Caco-2 (cell line): Measurements from ENCODE around the gene SV2C. TPM values are rescaled to one million over a fixed set of nuclear protein-coding genes. Genes with fewer than 3 reads are reported as not detected.

Experiments
- BruUV-seq: library from RNA; stranded (reverse); fragments of 400-500 nt; replicated peaks from 2 replicates; lab custom pipeline; 2021; lab: Mats Ljungman, UMichigan
- CTCF ChIA-PET: fragments of 300-600 bp; sonication (Branson Sonifier 250); formaldehyde crosslinking; loops from one replicate; lab custom pipeline; 2022; ENCODE audit warnings: antibody characterized with exemption; lab: Charles Lee
- POLR2A ChIA-PET: fragments of 300-600 bp; sonication (Branson Sonifier 250); formaldehyde crosslinking; loops from one replicate; lab custom pipeline; 2022; ENCODE audit warnings: antibody characterized with exemption; lab: Charles Lee
- DNase-seq, 2 experiments: peaks; one replicate each; pipeline versions ENCODE4 v3.0.0 to v3.0.0-alpha.2; 2020 to 2022
- H3K27me3 ChIP-seq: replicated peaks from 2 replicates; pipeline ENCODE4 v1.6.0; 2011; ENCODE audit warnings: low read length; ENCODE audit not compliant: control insufficient read depth, insufficient read depth
- H3K36me3 ChIP-seq: 2 replicates; pipeline ENCODE4 v1.5.1; 2011; ENCODE audit warnings: low read length; ENCODE audit not compliant: control insufficient read depth, insufficient read depth
- H3K4me1 ChIP-seq: fragments of 250-450 bp; sonication (Bioruptor Pico); 2 replicates; pipeline ENCODE4 v1.5.1; 2020; ENCODE audit warnings: mild to moderate bottlenecking
- H3K4me3 ChIP-seq: 2 replicates; pipeline ENCODE4 v1.5.1; 2011; ENCODE audit warnings: low read depth, mild to moderate bottlenecking, control low read depth, low read length
- H3K9me3 ChIP-seq: fragments of 250-450 bp; sonication (Bioruptor Pico); 2 replicates; pipeline ENCODE4 v1.5.1; 2020; ENCODE audit warnings: mild to moderate bottlenecking, moderate library complexity
- H3K27ac Mint-ChIP-seq: one replicate; pipeline ENCODE4 v1.8.0; 2022; ENCODE audit warnings: mixed read lengths; ENCODE audit not compliant: unreplicated experiment
- H3K27me3 Mint-ChIP-seq: one replicate; pipeline ENCODE4 v1.8.0; 2022; ENCODE audit warnings: mixed read lengths; ENCODE audit not compliant: insufficient read depth, unreplicated experiment
- H3K36me3 Mint-ChIP-seq: one replicate; pipeline ENCODE4 v1.8.0; 2022; ENCODE audit warnings: mild to moderate bottlenecking, mixed read lengths; ENCODE audit not compliant: insufficient read depth, unreplicated experiment
- H3K4me1 Mint-ChIP-seq: one replicate; pipeline ENCODE4 v1.8.0; 2022; ENCODE audit warnings: low read depth, mixed read lengths; ENCODE audit not compliant: unreplicated experiment
- H3K4me3 Mint-ChIP-seq: one replicate; pipeline ENCODE4 v1.8.0; 2022; ENCODE audit warnings: mild to moderate bottlenecking, moderate library complexity, mixed read lengths; ENCODE audit not compliant: unreplicated experiment
- H3K9me3 Mint-ChIP-seq: one replicate; pipeline ENCODE4 v1.8.0; 2022; ENCODE audit warnings: mixed read lengths; ENCODE audit not compliant: unreplicated experiment
- intact Hi-C: fragments of 100-400 bp; cut with micrococcal nuclease; formaldehyde crosslinking; loops from one replicate; pipeline ENCODE4 v1.10.0; 2022; ENCODE audit not compliant: unreplicated experiment
- total RNA-seq: library from RNA; stranded (reverse); gene quantifications from 2 replicates; pipeline ENCODE4 v1.2.3, GENCODE V29; 2022
- TF ChIP-seq, protein P1 (sequence below), 2 experiments: fragments of 200-600 bp in 1 of 2; IDR thresholded peaks; 1 replicate in 1 of 2; 2 replicates in 1 of 2; pipeline versions ENCODE4 v1.5.1 to v1.8.0; 2011 to 2022; ENCODE audit warnings: antibody characterized with exemption in 1 of 2, control low read depth in 1 of 2, inconsistent platforms in 1 of 2, low read depth in 1 of 2, low read length in 1 of 2, mild to moderate bottlenecking in 1 of 2, moderate library complexity in 1 of 2; ENCODE audit not compliant: insufficient read depth in 1 of 2, severe bottlenecking in 1 of 2, unreplicated experiment in 1 of 2

The SV2C gene
- total RNA-seq, 1 experiment from 2014 or later = not detected

DNA sequence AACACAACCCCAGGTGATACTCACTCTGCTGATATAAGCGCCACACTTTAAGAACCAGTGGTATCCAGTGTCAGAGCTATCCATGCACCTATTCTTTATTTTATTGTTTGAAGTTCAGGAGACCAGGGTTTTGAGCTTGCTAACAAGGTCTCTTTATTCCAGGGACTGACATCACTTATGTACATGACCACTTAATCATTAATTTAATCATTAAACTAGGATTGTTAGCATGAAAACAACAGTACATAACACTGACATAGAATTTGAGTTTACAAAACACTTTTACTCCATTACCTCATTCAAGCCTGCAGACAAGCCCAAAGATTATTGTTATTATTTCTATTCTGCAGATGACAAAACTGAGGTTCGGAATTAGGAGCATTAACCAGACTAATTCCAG is 168.5 kb downstream of the SV2C start:
- intact Hi-C loops = loop anchor here (10.0 kb wide), 3 partner anchors 77 to 357 kb away; no protein-coding TSS in a partner anchor
- Mint-ChIP-seq H3K36me3 (no peaks in the 10 kb centered on the region), H3K4me1 (no peaks in the 10 kb centered on the region), H3K27me3 (peaks cover 14% of the 10 kb centered on the region), H3K9me3 (no peaks in the 10 kb centered on the region), H3K27ac (no peak overlapping the region), H3K4me3 (no peak overlapping the region)
- ChIA-PET CTCF (no interaction called here), POLR2A (no interaction called here)
- Histone ChIP-seq H3K27me3 (no peaks in the 10 kb centered on the region), H3K36me3 (no peaks in the 10 kb centered on the region), H3K4me1 (peaks cover 4% of the 10 kb centered on the region; the same call in 1 of the 2 replicates), H3K4me3 (no peak overlapping the region), H3K9me3 (no peaks in the 10 kb centered on the region)
- DNase-seq = no peak
- TF ChIP-seq, protein P1, sequence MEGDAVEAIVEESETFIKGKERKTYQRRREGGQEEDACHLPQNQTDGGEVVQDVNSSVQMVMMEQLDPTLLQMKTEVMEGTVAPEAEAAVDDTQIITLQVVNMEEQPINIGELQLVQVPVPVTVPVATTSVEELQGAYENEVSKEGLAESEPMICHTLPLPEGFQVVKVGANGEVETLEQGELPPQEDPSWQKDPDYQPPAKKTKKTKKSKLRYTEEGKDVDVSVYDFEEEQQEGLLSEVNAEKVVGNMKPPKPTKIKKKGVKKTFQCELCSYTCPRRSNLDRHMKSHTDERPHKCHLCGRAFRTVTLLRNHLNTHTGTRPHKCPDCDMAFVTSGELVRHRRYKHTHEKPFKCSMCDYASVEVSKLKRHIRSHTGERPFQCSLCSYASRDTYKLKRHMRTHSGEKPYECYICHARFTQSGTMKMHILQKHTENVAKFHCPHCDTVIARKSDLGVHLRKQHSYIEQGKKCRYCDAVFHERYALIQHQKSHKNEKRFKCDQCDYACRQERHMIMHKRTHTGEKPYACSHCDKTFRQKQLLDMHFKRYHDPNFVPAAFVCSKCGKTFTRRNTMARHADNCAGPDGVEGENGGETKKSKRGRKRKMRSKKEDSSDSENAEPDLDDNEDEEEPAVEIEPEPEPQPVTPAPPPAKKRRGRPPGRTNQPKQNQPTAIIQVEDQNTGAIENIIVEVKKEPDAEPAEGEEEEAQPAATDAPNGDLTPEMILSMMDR (IDR thresholded peaks at IDR 0.05; ENCODE audit: insufficient read depth in 1 of 2, low read depth in 1 of 2, low read length in 1 of 2, severe bottlenecking in 1 of 2, unreplicated experiment in 1 of 2) = no peak
- no TSS peak for BruUV-seq

DNA sequence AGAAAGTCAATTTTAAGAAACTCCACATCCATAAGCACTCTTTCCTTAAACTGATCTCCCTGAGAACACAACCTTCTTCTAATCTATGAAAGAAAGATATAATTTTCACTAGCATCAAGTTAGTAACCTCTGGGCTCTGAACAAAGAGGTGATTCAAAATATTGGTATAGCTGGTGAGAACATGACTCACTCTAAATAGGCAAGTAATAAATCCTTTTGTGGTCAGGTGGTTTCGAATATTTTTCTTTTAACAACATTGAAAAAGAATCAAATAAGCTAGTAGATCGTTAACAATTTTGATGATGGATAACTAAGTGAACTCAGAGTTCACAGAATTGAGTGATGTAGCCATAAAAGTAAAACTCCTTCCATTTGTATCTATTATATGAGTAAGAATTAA is 169.3 kb downstream of the SV2C start:
- Mint-ChIP-seq H3K9me3 (no peaks in the 10 kb centered on the region), H3K4me1 (no peaks in the 10 kb centered on the region), H3K36me3 (no peaks in the 10 kb centered on the region), H3K27ac (no peak overlapping the region), H3K27me3 (peaks cover 14% of the 10 kb centered on the region), H3K4me3 (no peak overlapping the region)
- H3K27me3 ChIP-seq = no peaks in the 10 kb centered on the region
- ChIA-PET CTCF (no interaction called here), POLR2A (no interaction called here)
- BruUV-seq = no TSS peak
- H3K4me3 ChIP-seq = no peak overlapping the region
- H3K4me1 ChIP-seq = peaks cover 4% of the 10 kb centered on the region; the same call in 1 of the 2 replicates
- TF ChIP-seq, protein P1 (IDR thresholded peaks at IDR 0.05; ENCODE audit: insufficient read depth in 1 of 2, low read depth in 1 of 2, low read length in 1 of 2, severe bottlenecking in 1 of 2, unreplicated experiment in 1 of 2) = no peak
- DNase-seq = no peak
- no peaks in the 10 kb centered on the region for H3K36me3 ChIP-seq
- intact Hi-C loops = loop anchor here (10.0 kb wide), 3 partner anchors 78 to 358 kb away; no protein-coding TSS in a partner anchor
- no peaks in the 10 kb centered on the region for H3K9me3 ChIP-seq

DNA sequence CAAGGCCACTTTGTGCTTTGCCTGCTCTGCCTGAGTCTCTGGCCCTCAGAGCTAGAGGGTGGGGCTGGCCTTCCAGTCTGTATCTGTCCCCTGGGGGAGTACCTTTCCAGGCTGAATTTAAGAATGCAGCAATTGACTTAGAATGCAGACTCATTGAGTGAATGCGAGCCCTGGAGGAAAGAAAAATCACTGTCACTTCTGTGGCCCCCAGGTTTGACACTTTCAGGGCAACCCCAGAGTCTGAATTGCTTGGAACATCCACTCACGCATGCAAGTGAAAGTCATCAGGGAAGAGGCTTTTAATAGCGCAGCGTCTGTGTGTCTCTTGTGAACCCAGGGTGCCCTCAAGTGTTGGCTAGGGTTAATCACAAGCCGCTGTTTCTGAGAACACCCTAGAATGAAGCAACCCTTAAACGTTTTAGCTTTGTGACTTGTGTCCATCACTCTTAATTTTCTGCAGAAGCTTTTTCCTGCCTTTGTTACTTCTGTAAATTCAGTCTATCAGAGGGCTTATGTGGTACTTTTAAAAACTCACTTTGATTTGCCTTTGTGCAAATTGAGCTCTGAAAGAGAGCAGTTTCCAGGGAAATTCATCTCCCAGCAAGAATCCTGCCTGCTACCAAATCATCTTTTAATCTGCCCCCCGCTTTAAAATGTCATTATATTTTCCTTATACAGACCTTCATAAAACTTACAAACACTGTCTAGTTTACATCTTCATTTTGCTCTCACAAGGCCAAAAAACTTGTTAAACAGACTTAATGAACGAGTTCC is 173.1 kb downstream of the SV2C start:
- DNase-seq = peak; percentile 67 to 68
- no peaks in the 10 kb centered on the region for H3K36me3 Mint-ChIP-seq
- CTCF ChIA-PET = interaction anchor here (0.6 to 1.4 kb wide), 5 partner anchors 8 to 521 kb away, joined by 3 to 5 read pairs (median 4); no protein-coding TSS in a partner anchor
- H3K4me1 Mint-ChIP-seq = no peaks in the 10 kb centered on the region
- Histone ChIP-seq H3K27me3 (no peaks in the 10 kb centered on the region), H3K9me3 (no peaks in the 10 kb centered on the region), H3K4me1 (peaks cover 4% of the 10 kb centered on the region; the same call in 1 of the 2 replicates), H3K36me3 (no peaks in the 10 kb centered on the region), H3K4me3 (no peak overlapping the region)
- TF ChIP-seq, protein P1 (IDR thresholded peaks at IDR 0.05; ENCODE audit: insufficient read depth in 1 of 2, low read depth in 1 of 2, low read length in 1 of 2, severe bottlenecking in 1 of 2, unreplicated experiment in 1 of 2) = peak; percentile 71 to 73
- no TSS peak for BruUV-seq
- intact Hi-C loops = loop anchor here (1.0 to 10.0 kb wide), 7 partner anchors 82 to 521 kb away; no protein-coding TSS in a partner anchor
- H3K27me3 Mint-ChIP-seq = peaks cover 12% of the 10 kb centered on the region
- no peaks in the 10 kb centered on the region for H3K9me3 Mint-ChIP-seq
- no peak overlapping the region for H3K27ac Mint-ChIP-seq
- H3K4me3 Mint-ChIP-seq = no peak overlapping the region
- POLR2A ChIA-PET = no interaction called here
